Activated CD8-positive, alpha-beta T cell treated with anti-CD3 and anti-CD28 coated beads for 36 hours (primary cell): Measurements from ENCODE around the gene ELL2. TPM values are rescaled to one million over a fixed set of nuclear protein-coding genes. Genes with fewer than 3 reads are reported as not detected.
"Not testable (repeated sequence)": the region's sequence is repeated elsewhere in the genome, so short reads cannot be mapped to it uniquely, and the experiment has no call there.

Source experiments
- ATAC-seq: fragments of 200-7000 bp; cut with Tn5 transposase; one replicate; pipeline ENCODE4 v1.10.0; 2021; ENCODE audit warnings: mild to moderate bottlenecking, moderate library complexity
- CTCF ChIA-PET: fragments of 350-600 bp; sonication (Branson Sonifier 250); formaldehyde crosslinking; loops from one replicate; lab custom pipeline; 2021; ENCODE audit warnings: antibody characterized with exemption; lab: Charles Lee
- POLR2A ChIA-PET: fragments of 350-600 bp; sonication (Branson Sonifier 250); formaldehyde crosslinking; loops from one replicate; lab custom pipeline; 2021; ENCODE audit warnings: antibody characterized with exemption; lab: Charles Lee
- DNase-seq: peaks from one replicate; pipeline ENCODE4 v3.0.0-alpha.2; 2020
- H3K27ac Mint-ChIP-seq: one replicate; pipeline ENCODE4 v1.8.0; 2021; ENCODE audit warnings: mild to moderate bottlenecking, mixed read lengths
- H3K27me3 Mint-ChIP-seq: one replicate; pipeline ENCODE4 v1.8.0; 2021; ENCODE audit warnings: mixed read lengths
- H3K36me3 Mint-ChIP-seq: one replicate; pipeline ENCODE4 v1.8.0; 2021; ENCODE audit warnings: low read depth, mixed read lengths
- H3K4me1 Mint-ChIP-seq: one replicate; pipeline ENCODE4 v1.8.0; 2021; ENCODE audit warnings: low read depth, mixed read lengths
- H3K4me3 Mint-ChIP-seq: one replicate; pipeline ENCODE4 v1.8.0; 2021; ENCODE audit warnings: mild to moderate bottlenecking, moderate library complexity, mixed read lengths
- H3K9me3 Mint-ChIP-seq: one replicate; pipeline ENCODE4 v1.8.0; 2021; ENCODE audit warnings: mixed read lengths
- intact Hi-C: fragments of 100-400 bp; cut with micrococcal nuclease; formaldehyde crosslinking; loops from one replicate; pipeline ENCODE4 v1.10.0; 2022
- total RNA-seq, 2 experiments: library from RNA; stranded (reverse); gene quantifications; one replicate each; pipeline ENCODE4 v1.2.3, GENCODE V29; 2021
- TF ChIP-seq, protein P1 (sequence below): fragments of 200-600 bp; IDR thresholded peaks from one replicate; pipeline ENCODE4 v1.8.0; 2022; ENCODE audit warnings: antibody characterized with exemption, mild to moderate bottlenecking

The ELL2 gene
- total RNA-seq, 2 experiments from 2014 or later: 39.7 to 46.3 TPM

GRCh38 chr5:95907067-95907705 is 54.5 kb downstream of the ELL2 start:
- peaks cover 19% of the 10 kb centered on the region for H3K36me3 Mint-ChIP-seq
- H3K27ac Mint-ChIP-seq: no peak overlapping the region
- peaks cover 16% of the 10 kb centered on the region for H3K4me1 Mint-ChIP-seq
- intact Hi-C loops: no loop called here
- no peaks in the 10 kb centered on the region for H3K27me3 Mint-ChIP-seq
- H3K9me3 Mint-ChIP-seq: no peaks in the 10 kb centered on the region
- ChIA-PET CTCF (no interaction called here), POLR2A (no interaction called here)
- H3K4me3 Mint-ChIP-seq: no peak overlapping the region
- DNase-seq: no peak
- ATAC-seq: peak; percentile 30
- TF ChIP-seq, protein P1, sequence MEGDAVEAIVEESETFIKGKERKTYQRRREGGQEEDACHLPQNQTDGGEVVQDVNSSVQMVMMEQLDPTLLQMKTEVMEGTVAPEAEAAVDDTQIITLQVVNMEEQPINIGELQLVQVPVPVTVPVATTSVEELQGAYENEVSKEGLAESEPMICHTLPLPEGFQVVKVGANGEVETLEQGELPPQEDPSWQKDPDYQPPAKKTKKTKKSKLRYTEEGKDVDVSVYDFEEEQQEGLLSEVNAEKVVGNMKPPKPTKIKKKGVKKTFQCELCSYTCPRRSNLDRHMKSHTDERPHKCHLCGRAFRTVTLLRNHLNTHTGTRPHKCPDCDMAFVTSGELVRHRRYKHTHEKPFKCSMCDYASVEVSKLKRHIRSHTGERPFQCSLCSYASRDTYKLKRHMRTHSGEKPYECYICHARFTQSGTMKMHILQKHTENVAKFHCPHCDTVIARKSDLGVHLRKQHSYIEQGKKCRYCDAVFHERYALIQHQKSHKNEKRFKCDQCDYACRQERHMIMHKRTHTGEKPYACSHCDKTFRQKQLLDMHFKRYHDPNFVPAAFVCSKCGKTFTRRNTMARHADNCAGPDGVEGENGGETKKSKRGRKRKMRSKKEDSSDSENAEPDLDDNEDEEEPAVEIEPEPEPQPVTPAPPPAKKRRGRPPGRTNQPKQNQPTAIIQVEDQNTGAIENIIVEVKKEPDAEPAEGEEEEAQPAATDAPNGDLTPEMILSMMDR: no peak

DNA sequence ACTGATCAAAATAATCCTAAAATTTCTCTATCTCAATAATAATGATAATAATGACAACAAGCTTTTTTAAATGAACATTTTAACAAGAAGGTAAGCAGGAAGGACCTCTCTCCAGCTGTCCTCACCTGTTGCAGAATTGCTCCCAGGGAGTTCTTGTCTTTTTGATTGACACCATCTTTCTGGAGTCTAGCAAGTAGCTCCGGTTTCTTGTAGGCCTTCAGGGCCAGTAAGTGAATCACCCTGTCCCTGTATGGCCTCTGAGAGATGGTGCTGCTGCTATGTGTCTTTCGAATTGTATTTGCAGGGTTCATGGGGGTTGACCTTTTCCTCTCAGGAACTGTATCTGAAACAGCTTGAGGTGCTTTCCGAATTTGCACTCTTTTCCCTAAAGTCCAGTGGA is 55.3 kb downstream of the ELL2 start:
- intact Hi-C loops, H3K9me3 Mint-ChIP-seq, CTCF ChIA-PET, H3K4me3 Mint-ChIP-seq, H3K27ac Mint-ChIP-seq, ATAC-seq, POLR2A ChIA-PET, DNase-seq, H3K27me3 Mint-ChIP-seq: not testable (repeated sequence)
- H3K4me1 Mint-ChIP-seq: peaks cover 24% of the 10 kb centered on the region
- H3K36me3 Mint-ChIP-seq: peaks cover 18% of the 10 kb centered on the region

GRCh38 chr5:95904827-95905226 is 56.8 kb downstream of the ELL2 start:
- no peak for ATAC-seq
- Mint-ChIP-seq H3K27ac (no peak overlapping the region), H3K9me3 (no peaks in the 10 kb centered on the region), H3K4me1 (peaks cover 24% of the 10 kb centered on the region), H3K4me3 (no peak overlapping the region), H3K27me3 (no peaks in the 10 kb centered on the region), H3K36me3 (peaks cover 21% of the 10 kb centered on the region)
- ChIA-PET POLR2A (no interaction called here), CTCF (interaction anchor here (0.9 kb wide), 1 partner anchor 9 kb away, joined by 4 read pairs; no protein-coding TSS in a partner anchor)
- intact Hi-C loops: no loop called here
- no peak for DNase-seq
- TF ChIP-seq, protein P1: no peak

DNA sequence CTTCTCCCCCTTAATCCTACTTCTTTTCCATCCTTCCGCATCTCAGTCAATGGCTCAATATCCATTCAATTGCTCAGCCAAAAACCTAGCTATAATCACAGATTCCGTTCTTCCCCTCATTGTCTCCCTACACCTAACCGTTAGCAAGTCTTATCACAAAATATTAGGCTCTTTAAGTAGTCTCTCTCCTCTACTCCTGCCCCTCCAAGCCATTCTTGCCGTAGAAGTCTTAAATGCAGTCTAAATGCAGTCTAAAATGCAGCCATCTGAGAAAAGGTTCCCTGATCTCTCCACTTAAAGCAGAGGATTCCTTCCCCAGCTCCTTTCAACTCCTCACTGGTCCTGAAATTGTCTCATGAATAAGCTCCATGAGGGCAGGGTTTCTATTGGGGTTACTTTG is 57.8 kb downstream of the ELL2 start:
- H3K9me3 Mint-ChIP-seq: no peaks in the 10 kb centered on the region
- POLR2A ChIA-PET: no interaction called here
- DNase-seq (no peak), ATAC-seq (no peak)
- intact Hi-C loops: no loop called here
- TF ChIP-seq, protein P1: no peak
- H3K27me3 Mint-ChIP-seq: no peaks in the 10 kb centered on the region
- H3K36me3 Mint-ChIP-seq: peaks cover 21% of the 10 kb centered on the region
- H3K27ac Mint-ChIP-seq: no peak overlapping the region
- CTCF ChIA-PET: no interaction called here
- no peak overlapping the region for H3K4me3 Mint-ChIP-seq
- H3K4me1 Mint-ChIP-seq: peaks cover 24% of the 10 kb centered on the region

DNA sequence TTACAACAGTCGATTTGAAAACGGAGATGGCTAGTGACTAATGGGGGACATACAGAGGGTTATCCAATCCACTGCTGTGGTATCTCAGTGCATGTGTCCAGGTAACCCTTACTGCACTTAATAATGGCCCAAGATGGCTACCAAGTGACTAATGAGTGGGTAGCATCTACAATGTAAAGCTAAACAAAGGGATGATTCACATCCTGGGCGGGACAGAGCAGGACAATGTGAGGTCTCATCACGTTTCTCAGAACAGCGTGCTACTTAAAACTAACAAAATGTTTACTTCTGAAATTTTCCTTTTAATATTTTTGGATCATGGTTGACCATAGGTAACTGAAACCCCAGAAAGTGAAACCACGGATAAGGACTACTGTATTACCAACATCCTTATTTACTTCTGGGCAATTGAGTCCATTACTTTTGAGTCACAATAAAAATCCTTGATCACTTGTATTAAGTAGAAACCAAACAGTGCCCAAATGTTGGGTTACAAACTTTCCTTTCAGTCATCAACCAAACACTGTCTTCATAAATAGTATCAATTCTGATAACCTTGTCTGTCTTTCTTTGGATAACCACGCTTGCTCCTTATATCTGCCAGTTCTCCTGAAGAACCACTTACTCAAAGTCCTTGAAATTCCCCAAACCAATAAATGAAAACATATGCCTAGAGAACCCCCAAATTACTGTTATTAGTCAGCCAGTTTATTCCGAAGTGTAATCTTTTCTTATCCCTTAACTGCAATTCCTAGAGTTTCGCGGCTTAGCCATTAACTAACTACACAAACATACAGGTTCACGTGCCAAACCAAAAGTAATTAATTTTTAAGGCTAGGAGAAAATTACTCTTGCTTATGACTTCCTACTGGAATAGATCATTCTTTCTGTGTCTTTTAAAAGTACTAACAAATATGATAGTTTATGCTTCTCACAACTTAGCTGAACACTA is 59.7 kb downstream of the ELL2 start:
- ChIA-PET CTCF (no interaction called here), POLR2A (interaction anchor here (1.0 kb wide), 1 partner anchor 76 kb away, joined by 3 read pairs; no protein-coding TSS in a partner anchor)
- H3K27me3 Mint-ChIP-seq: no peaks in the 10 kb centered on the region
- peaks cover 12% of the 10 kb centered on the region for H3K4me1 Mint-ChIP-seq
- peak overlapping the region; percentile 12 for H3K27ac Mint-ChIP-seq
- ATAC-seq: peak; percentile 75
- TF ChIP-seq, protein P1: no peak
- H3K36me3 Mint-ChIP-seq: peaks cover 33% of the 10 kb centered on the region
- H3K9me3 Mint-ChIP-seq: no peaks in the 10 kb centered on the region
- intact Hi-C loops: no loop called here
- no peak overlapping the region for H3K4me3 Mint-ChIP-seq
- DNase-seq: peak; percentile 36
